IMR-90 (cell line): ENCODE data around the gene TNFSF9. TPM values are rescaled to one million over a fixed set of nuclear protein-coding genes. Genes with fewer than 3 reads are reported as not detected.

Source experiments
- ATAC-seq: fragments of 200-7000 bp; cut with Tn5 transposase; 2 replicates; pipeline ENCODE4 v1.9.1; 2020; ENCODE audit warnings: low read depth, mild to moderate bottlenecking, moderate library complexity
- BruUV-seq: library from RNA; stranded (reverse); fragments of 400-500 nt; replicated peaks from 2 replicates; lab custom pipeline; 2021; lab: Mats Ljungman, UMichigan
- CTCF ChIA-PET: fragments of 300-600 bp; formaldehyde crosslinking; extraction: SDS; loops from one replicate; lab custom pipeline; 2021; ENCODE audit warnings: antibody characterized with exemption; lab: Yijun Ruan, JAX
- POLR2A ChIA-PET: fragments of 300-600 bp; sonication (Branson Sonifier 250); formaldehyde crosslinking; loops from one replicate; lab custom pipeline; 2022; ENCODE audit warnings: antibody characterized with exemption; ENCODE audit not compliant: unreplicated experiment; lab: Charles Lee
- DNase-seq: peaks from one replicate; pipeline ENCODE4 v3.0.0; 2013
- H2AFZ ChIP-seq: replicated peaks from 2 replicates; pipeline ENCODE3; 2013; ENCODE audit warnings: low read length, mild to moderate bottlenecking; ENCODE audit not compliant: poor library complexity
- H2AK5ac ChIP-seq: 2 replicates; pipeline ENCODE4 v1.6.1; 2013; ENCODE audit warnings: low read depth, low read length, inconsistent platforms
- H2AK9ac ChIP-seq: replicated peaks from 2 replicates; pipeline ENCODE3; 2013; ENCODE audit warnings: mild to moderate bottlenecking, low read depth, low read length, moderate library complexity; ENCODE audit not compliant: poor library complexity
- H2BK120ac ChIP-seq: 2 replicates; pipeline ENCODE4 v1.6.1; 2013; ENCODE audit warnings: low read depth, low read length, inconsistent platforms
- H2BK15ac ChIP-seq: 3 replicates; pipeline ENCODE4 v1.6.1; 2013; ENCODE audit warnings: low read depth, low read length, inconsistent platforms
- H2BK20ac ChIP-seq: 2 replicates; pipeline ENCODE4 v1.6.1; 2013; ENCODE audit warnings: low read depth, mild to moderate bottlenecking, inconsistent platforms, low read length, moderate library complexity
- H2BK5ac ChIP-seq: 2 replicates; pipeline ENCODE4 v1.6.1; 2013; ENCODE audit warnings: mild to moderate bottlenecking, low read depth, low read length, inconsistent platforms; ENCODE audit not compliant: poor library complexity, severe bottlenecking
- H3K14ac ChIP-seq: replicated peaks from 2 replicates; pipeline ENCODE4 v1.6.1; 2013; ENCODE audit warnings: low read depth, low read length, inconsistent platforms
- H3K18ac ChIP-seq: 2 replicates; pipeline ENCODE4 v1.6.1; 2013; ENCODE audit warnings: low read depth, low read length, control low read depth
- H3K23ac ChIP-seq: 2 replicates; pipeline ENCODE4 v1.6.1; 2013; ENCODE audit warnings: low read depth, low read length, inconsistent platforms
- H3K27ac ChIP-seq: 2 replicates; pipeline ENCODE4 v1.5.1; 2013; ENCODE audit warnings: mild to moderate bottlenecking, control low read depth, low read length; ENCODE audit not compliant: insufficient read depth
- H3K27me3 ChIP-seq: 2 replicates; pipeline ENCODE4 v1.6.1; 2013; ENCODE audit warnings: low read length; ENCODE audit not compliant: control insufficient read depth, insufficient read depth
- H3K36me3 ChIP-seq: 2 replicates; pipeline ENCODE4 v1.6.1; 2013; ENCODE audit warnings: low read length, mixed read lengths; ENCODE audit not compliant: control insufficient read depth, insufficient read depth
- H3K4ac ChIP-seq: 2 replicates; pipeline ENCODE4 v1.6.1; 2013; ENCODE audit warnings: low read depth, low read length, inconsistent platforms
- H3K4me1 ChIP-seq: 2 replicates; pipeline ENCODE4 v1.6.1; 2013; ENCODE audit warnings: low read length, mixed read lengths; ENCODE audit not compliant: control insufficient read depth, insufficient read depth
- H3K4me2 ChIP-seq: 2 replicates; pipeline ENCODE4 v1.6.1; 2013; ENCODE audit warnings: low read depth, mild to moderate bottlenecking, control low read depth, low read length, moderate library complexity
- H3K4me3 ChIP-seq: 2 replicates; pipeline ENCODE4 v1.5.1; 2013; ENCODE audit warnings: low read depth, mild to moderate bottlenecking, control low read depth, low read length, moderate library complexity; ENCODE audit not compliant: insufficient read depth
- H3K56ac ChIP-seq: 2 replicates; pipeline ENCODE4 v1.6.1; 2013; ENCODE audit warnings: low read length, inconsistent platforms; ENCODE audit not compliant: insufficient read depth; ENCODE audit errors: extremely low read depth
- H3K79me1 ChIP-seq, 2 experiments: 2 replicates each; pipeline ENCODE4 v1.6.1; 2013; ENCODE audit warnings: low read length in 2 of 2, inconsistent platforms in 1 of 2, low read depth in 1 of 2
- H3K9ac ChIP-seq: 2 replicates; pipeline ENCODE4 v1.6.1; 2013; ENCODE audit warnings: low read depth, low read length, control low read depth
- H3K9me1 ChIP-seq: 2 replicates; pipeline ENCODE4 v1.6.1; 2013; ENCODE audit warnings: low read length, inconsistent platforms; ENCODE audit not compliant: insufficient read depth
- H3K9me3 ChIP-seq: 2 replicates; pipeline ENCODE4 v1.6.1; 2013; ENCODE audit warnings: low read length; ENCODE audit not compliant: control insufficient read depth, insufficient read depth
- H4K20me1 ChIP-seq: 2 replicates; pipeline ENCODE4 v1.6.1; 2013; ENCODE audit warnings: low read length, inconsistent platforms; ENCODE audit not compliant: insufficient read depth
- H4K5ac ChIP-seq: 2 replicates; pipeline ENCODE4 v1.6.1; 2013; ENCODE audit warnings: mild to moderate bottlenecking, low read depth, low read length, control low read depth
- H4K8ac ChIP-seq, 2 experiments: 2 replicates each; pipeline ENCODE4 v1.6.1; 2013; ENCODE audit warnings: low read depth in 2 of 2, low read length in 2 of 2, control low read depth in 1 of 2, inconsistent platforms in 1 of 2
- H4K91ac ChIP-seq: 2 replicates; pipeline ENCODE4 v1.6.1; 2013; ENCODE audit warnings: low read depth, low read length, inconsistent platforms; ENCODE audit not compliant: insufficient read depth
- BHLHE40 ChIP-seq: fragments of 150-350 bp; IDR thresholded peaks from 2 replicates; pipeline ENCODE4 v1.6.1; 2016; ENCODE audit warnings: mild to moderate bottlenecking, low read depth, low read length
- CEBPB ChIP-seq: IDR thresholded peaks from 2 replicates; pipeline ENCODE4 v1.6.1; 2012; ENCODE audit warnings: low read depth, low read length, improper control_type of control experiment
- CHD1 ChIP-seq: IDR thresholded peaks from 2 replicates; pipeline ENCODE4 v1.6.1; 2012; ENCODE audit warnings: low read depth, low read length, improper control_type of control experiment
- CTCF ChIP-seq: conservative IDR thresholded peaks from 2 replicates; pipeline ENCODE4 v1.5.1; 2012; ENCODE audit warnings: mild to moderate bottlenecking, low read depth, low read length, improper control_type of control experiment
- ELK1 ChIP-seq: fragments of 150-350 bp; IDR thresholded peaks from 2 replicates; pipeline ENCODE4 v1.6.1; 2016; ENCODE audit warnings: low read depth, mild to moderate bottlenecking, low read length, moderate library complexity, borderline replicate concordance
- FOS ChIP-seq: fragments of 150-350 bp; IDR thresholded peaks from 2 replicates; pipeline ENCODE4 v1.6.1; 2016; ENCODE audit warnings: low read depth, low read length
- MAFK ChIP-seq: IDR thresholded peaks from 2 replicates; pipeline ENCODE4 v1.6.1; 2012; ENCODE audit warnings: low read depth, low read length, improper control_type of control experiment
- MAZ ChIP-seq: IDR thresholded peaks from 2 replicates; pipeline ENCODE4 v1.6.1; 2012; ENCODE audit warnings: low read depth, mild to moderate bottlenecking, low read length, improper control_type of control experiment, moderate library complexity, borderline replicate concordance
- POLR2A ChIP-seq: IDR thresholded peaks from 2 replicates; pipeline ENCODE4 v1.6.1; 2012; ENCODE audit warnings: mild to moderate bottlenecking, low read depth, low read length
- RAD21 ChIP-seq: IDR thresholded peaks from 2 replicates; pipeline ENCODE4 v1.6.1; 2012; ENCODE audit warnings: low read length, improper control_type of control experiment
- RCOR1 ChIP-seq: IDR thresholded peaks from 2 replicates; pipeline ENCODE4 v1.6.1; 2012; ENCODE audit warnings: mild to moderate bottlenecking, low read length, improper control_type of control experiment; ENCODE audit not compliant: insufficient replicate concordance
- RFX5 ChIP-seq: IDR thresholded peaks from 2 replicates; pipeline ENCODE4 v1.8.0; 2012; ENCODE audit warnings: low read depth, mild to moderate bottlenecking, low read length, moderate library complexity
- SMC3 ChIP-seq: fragments of 150-350 bp; IDR thresholded peaks from 2 replicates; pipeline ENCODE4 v1.6.1; 2016; ENCODE audit warnings: low read depth, mild to moderate bottlenecking, antibody characterized with exemption, low read length, moderate library complexity
- USF2 ChIP-seq: fragments of 150-350 bp; IDR thresholded peaks from 2 replicates; pipeline ENCODE4 v1.6.1; 2017; ENCODE audit warnings: mild to moderate bottlenecking, antibody characterized with exemption, low read length, low read depth
- WGBS, 2 experiments: methylation state at CpG; one replicate each; pipeline versions ENCODE4 v1.1.5 to v1.1.7; 2013; ENCODE audit warnings: missing lambda C conversion rate in 2 of 2; ENCODE audit not compliant: insufficient read length in 1 of 2; ENCODE audit errors: extremely low coverage in 2 of 2; 5-methylcytosine and 5-hydroxymethylcytosine counted together
- dilution Hi-C: fragments of 300-500 bp; cut with HindIII; formaldehyde crosslinking; loops from one replicate; pipeline ENCODE4 v1.14.3; 2018; ENCODE audit warnings: low sequenced_read_pairs; ENCODE audit not compliant: unreplicated experiment
- in situ Hi-C: fragments of 300-500 bp; cut with MboI; formaldehyde crosslinking; loops from 3 replicates; pipeline ENCODE4 v1.14.3; 2019; ENCODE audit warnings: low sequenced_read_pairs, inconsistent platforms, mixed read lengths
- intact Hi-C: fragments of 100-400 bp; cut with micrococcal nuclease; formaldehyde crosslinking; loops from 2 replicates; pipeline ENCODE4 v1.10.0; 2022
- polyA plus RNA-seq, 3 experiments: library from polyadenylated mRNA; depleted of rRNA; stranded (reverse); fragments of >200 nt; gene quantifications; 2 replicates each; pipeline ENCODE4 v1.2.3, GENCODE V29; 2012; ENCODE audit warnings: low replicate concordance in 1 of 3
- total RNA-seq: library from RNA; depleted of rRNA; stranded (reverse); fragments of >200 nt; gene quantifications from 2 replicates; pipeline ENCODE4 v1.2.3, GENCODE V29; 2012

Gene TNFSF9
- total and polyA plus RNA-seq, 2 of the 4 experiments (the other 2 are of a cell fraction), result 0.10 TPM; not detected in 1

DNA sequence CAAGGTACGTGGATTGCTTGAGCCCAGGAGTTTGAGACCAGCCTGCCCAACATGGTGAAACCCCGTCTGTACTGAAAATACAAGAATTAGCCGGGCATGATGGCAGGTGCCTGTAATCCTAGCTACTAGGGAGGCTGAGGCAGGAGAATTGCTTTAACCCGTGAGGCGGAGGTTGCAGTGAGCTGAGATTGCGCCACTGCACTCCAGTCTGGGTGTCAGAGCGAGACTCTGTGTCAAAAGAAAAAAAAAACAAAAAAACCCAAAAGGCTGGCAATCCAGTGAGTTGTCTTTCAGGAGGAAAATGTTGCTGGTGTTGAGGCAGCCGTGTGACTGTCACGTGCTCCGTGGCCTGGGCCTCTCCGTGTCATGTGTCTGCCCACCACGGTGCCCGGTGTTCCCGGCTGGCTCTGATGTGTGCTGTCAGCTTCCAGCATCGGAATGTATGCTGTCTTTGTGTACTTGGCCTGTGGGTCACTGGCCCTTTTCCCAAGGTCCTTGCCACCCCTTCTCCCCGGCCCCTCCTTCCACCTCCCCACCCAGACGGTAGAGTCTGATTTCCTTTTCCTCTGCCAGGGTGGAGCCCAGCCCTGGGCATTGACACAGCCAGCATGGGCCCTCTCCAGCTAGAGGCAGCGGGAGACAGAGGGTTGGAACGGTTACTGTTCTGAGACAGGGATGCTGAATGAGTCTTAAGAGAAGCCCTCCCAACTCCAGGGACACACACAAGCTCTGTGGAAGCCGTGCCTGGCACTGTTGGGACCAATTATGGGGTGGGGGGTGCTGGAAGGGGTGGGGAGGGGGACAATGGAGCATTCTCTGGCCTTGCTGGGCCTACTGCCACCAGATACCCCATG is 21.5 kb upstream of the TNFSF9 start:
- Histone ChIP-seq H4K91ac (no peak overlapping the region), H2AFZ (no peak overlapping the region), H2BK20ac (no peak overlapping the region), H4K20me1 (no peaks in the 10 kb centered on the region), H2BK15ac (no peak overlapping the region), H3K4me2 (no peak overlapping the region), H3K27me3 (no peaks in the 10 kb centered on the region), H3K18ac (no peak overlapping the region), H3K4me3 (no peak overlapping the region), H3K23ac (no peak overlapping the region), H2AK5ac (no peak overlapping the region), H2BK5ac (no peak overlapping the region), H4K8ac (no peak overlapping the region), H3K79me1 (no peaks in the 10 kb centered on the region), H3K4me1 (no peaks in the 10 kb centered on the region), H3K36me3 (no peaks in the 10 kb centered on the region), H3K56ac (no peak overlapping the region), H2AK9ac (no peak overlapping the region), H3K27ac (no peak overlapping the region), H3K14ac (no peak overlapping the region), H3K9me3 (no peaks in the 10 kb centered on the region), H2BK120ac (no peak overlapping the region), H3K9me1 (no peaks in the 10 kb centered on the region), H4K5ac (no peak overlapping the region), H3K4ac (no peak overlapping the region), H3K9ac (no peak overlapping the region)
- CTCF ChIA-PET, result no interaction called here
- ATAC-seq (no peak), DNase-seq (no peak)
- TF ChIP-seq RCOR1, result no peak
- no peak for TF ChIP-seq SMC3
- TF ChIP-seq CHD1, result no peak
- TF ChIP-seq RAD21, result no peak
- TF ChIP-seq CEBPB, result no peak
- no peak for TF ChIP-seq ELK1
- no peak for TF ChIP-seq BHLHE40
- TF ChIP-seq CTCF, result no peak
- no peak for TF ChIP-seq MAZ
- TF ChIP-seq POLR2A, result no peak
- no peak for TF ChIP-seq FOS
- TF ChIP-seq USF2, result no peak
- TF ChIP-seq RFX5, result no peak
- no peak for TF ChIP-seq MAFK
- dilution Hi-C loops, result no loop called here
- 48% methylated on average over 13 of the region's 20 CpGs; no CpG with 5 or more reads in 1 of the 2 experiments for WGBS, 2 experiments
- intact Hi-C loops, result no loop called here
- in situ Hi-C loops, result no loop called here
- POLR2A ChIA-PET, result no interaction called here
- no TSS peak for BruUV-seq
